ENCODE data around the gene CAB39.

The CAB39 gene

GRCh38 chr2:230671117-230671516 lies 41.5 kb upstream of the CAB39 start:
- Histone ChIP-seq H3K4me3 (ENCODE audit: low read depth in 1 of 5, low read length in 5 of 5) (no peak overlapping the region), H3K4me1 (ENCODE audit: control insufficient read depth in 5 of 5, insufficient read depth in 5 of 5, low read length in 5 of 5) (peaks cover 0 to 31% (median 14%) of the 10 kb centered on the region in 5 donors), H3K9me3 (ENCODE audit: control insufficient read depth in 5 of 5, low read length in 5 of 5) (no peaks in the 10 kb centered on the region), H3K27ac (ENCODE audit: low read depth, low read length) (no peak overlapping the region), H3K36me3 (ENCODE audit: control insufficient read depth in 5 of 5, insufficient read depth in 5 of 5, low read length in 5 of 5) (no peaks in the 10 kb centered on the region), H3K9ac (ENCODE audit: low read length in 5 of 5) (no peak overlapping the region), H3K27me3 (ENCODE audit: control insufficient read depth in 5 of 5, insufficient read depth in 4 of 5, low read length in 5 of 5) (peaks cover 0 to 2% (median 0%) of the 10 kb centered on the region in 5 donors)

- peaks cover 0 to 14% (median 7%) of the 10 kb centered on the region in 5 donors for H3K4me1 ChIP-seq (ENCODE audit: control insufficient read depth in 5 of 5, insufficient read depth in 5 of 5, low read length in 5 of 5)
- H3K27ac ChIP-seq (ENCODE audit: low read depth, low read length) = no peak overlapping the region
- no peak overlapping the region for H3K4me3 ChIP-seq (ENCODE audit: low read depth in 1 of 5, low read length in 5 of 5)
Measured at GRCh38 chr2:230672836-230673235, 39.8 kb upstream of the CAB39 start.

DNA sequence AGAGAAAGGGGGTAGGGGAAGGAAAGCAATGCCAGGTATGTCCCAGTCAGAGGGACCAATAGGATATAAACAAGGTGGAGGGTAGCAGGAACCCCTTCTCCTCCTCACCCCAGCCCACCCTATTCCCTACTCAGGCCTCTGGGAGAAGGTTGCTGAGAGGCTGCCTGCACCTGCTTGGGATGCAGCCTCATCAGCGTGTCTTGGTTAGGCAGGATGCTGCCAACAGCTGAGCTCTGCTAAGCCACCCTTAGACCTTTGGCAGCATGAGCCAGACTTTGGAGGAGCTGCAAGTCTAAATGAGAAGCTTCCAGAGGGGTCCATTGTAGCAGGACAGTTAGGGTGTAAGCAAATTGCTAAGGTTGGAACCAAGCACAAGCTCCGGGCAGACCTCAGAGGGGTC lies 38.2 kb upstream of the CAB39 start:
- H3K27ac ChIP-seq (ENCODE audit: low read depth, low read length) = no peak overlapping the region

More at GRCh38 chr2:230672836-230673235, 39.8 kb upstream of the CAB39 start:
- Histone ChIP-seq H3K27me3 (ENCODE audit: control insufficient read depth in 5 of 5, insufficient read depth in 4 of 5, low read length in 5 of 5) (peaks cover 0 to 2% (median 0%) of the 10 kb centered on the region in 5 donors), H3K9ac (ENCODE audit: low read length in 5 of 5) (no peak overlapping the region), H3K36me3 (ENCODE audit: control insufficient read depth in 5 of 5, insufficient read depth in 5 of 5, low read length in 5 of 5) (no peaks in the 10 kb centered on the region), H3K9me3 (ENCODE audit: control insufficient read depth in 5 of 5, low read length in 5 of 5) (peaks cover 0 to 1% (median 0%) of the 10 kb centered on the region in 5 donors)

GRCh38 chr2:230674966-230675672 lies 37.5 kb upstream of the CAB39 start:
- H3K27ac ChIP-seq (ENCODE audit: low read depth, low read length) = no peak overlapping the region
- no peak overlapping the region for H3K4me3 ChIP-seq (ENCODE audit: low read depth in 1 of 5, low read length in 5 of 5)
- H3K36me3 ChIP-seq (ENCODE audit: control insufficient read depth in 5 of 5, insufficient read depth in 5 of 5, low read length in 5 of 5) = no peaks in the 10 kb centered on the region
- peaks cover 0 to 2% (median 0%) of the 10 kb centered on the region in 5 donors for H3K27me3 ChIP-seq (ENCODE audit: control insufficient read depth in 5 of 5, insufficient read depth in 4 of 5, low read length in 5 of 5)
- H3K4me1 ChIP-seq (ENCODE audit: control insufficient read depth in 5 of 5, insufficient read depth in 5 of 5, low read length in 5 of 5) = no peaks in the 10 kb centered on the region
- H3K9ac ChIP-seq (ENCODE audit: low read length in 5 of 5) = no peak overlapping the region
- peaks cover 0 to 6% (median 4%) of the 10 kb centered on the region in 5 donors for H3K9me3 ChIP-seq (ENCODE audit: control insufficient read depth in 5 of 5, low read length in 5 of 5)

More for the DNA sequence above, 38.2 kb upstream of the CAB39 start:
- Histone ChIP-seq H3K4me1 (ENCODE audit: control insufficient read depth in 5 of 5, insufficient read depth in 5 of 5, low read length in 5 of 5) (no peaks in the 10 kb centered on the region), H3K9ac (ENCODE audit: low read length in 5 of 5) (no peak overlapping the region), H3K4me3 (ENCODE audit: low read depth in 1 of 5, low read length in 5 of 5) (no peak overlapping the region), H3K27me3 (ENCODE audit: control insufficient read depth in 5 of 5, insufficient read depth in 4 of 5, low read length in 5 of 5) (peaks cover 0 to 2% (median 0%) of the 10 kb centered on the region in 5 donors), H3K36me3 (ENCODE audit: control insufficient read depth in 5 of 5, insufficient read depth in 5 of 5, low read length in 5 of 5) (no peaks in the 10 kb centered on the region), H3K9me3 (ENCODE audit: control insufficient read depth in 5 of 5, low read length in 5 of 5) (peaks cover 0 to 6% (median 4%) of the 10 kb centered on the region in 5 donors)

GRCh38 chr2:230676546-230676945 lies 36.1 kb upstream of the CAB39 start:
- Histone ChIP-seq H3K9ac (ENCODE audit: low read length in 5 of 5) (no peak overlapping the region), H3K4me1 (ENCODE audit: control insufficient read depth in 5 of 5, insufficient read depth in 5 of 5, low read length in 5 of 5) (no peaks in the 10 kb centered on the region), H3K36me3 (ENCODE audit: control insufficient read depth in 5 of 5, insufficient read depth in 5 of 5, low read length in 5 of 5) (no peaks in the 10 kb centered on the region), H3K9me3 (ENCODE audit: control insufficient read depth in 5 of 5, low read length in 5 of 5) (peaks cover 0 to 6% (median 4%) of the 10 kb centered on the region in 5 donors), H3K27ac (ENCODE audit: low read depth, low read length) (no peak overlapping the region), H3K27me3 (ENCODE audit: control insufficient read depth in 5 of 5, insufficient read depth in 4 of 5, low read length in 5 of 5) (peaks cover 0 to 5% (median 0%) of the 10 kb centered on the region in 5 donors), H3K4me3 (ENCODE audit: low read depth in 1 of 5, low read length in 5 of 5) (no peak overlapping the region)

- H3K27me3 ChIP-seq (ENCODE audit: control insufficient read depth in 5 of 5, insufficient read depth in 4 of 5, low read length in 5 of 5) = peaks cover 0 to 5% (median 0%) of the 10 kb centered on the region in 5 donors
- no peak overlapping the region for H3K27ac ChIP-seq (ENCODE audit: low read depth, low read length)
- H3K9ac ChIP-seq (ENCODE audit: low read length in 5 of 5) = no peak overlapping the region
- H3K9me3 ChIP-seq (ENCODE audit: control insufficient read depth in 5 of 5, low read length in 5 of 5) = peaks cover 0 to 8% (median 4%) of the 10 kb centered on the region in 5 donors
- no peak overlapping the region for H3K4me3 ChIP-seq (ENCODE audit: low read depth in 1 of 5, low read length in 5 of 5)
- no peaks in the 10 kb centered on the region for H3K4me1 ChIP-seq (ENCODE audit: control insufficient read depth in 5 of 5, insufficient read depth in 5 of 5, low read length in 5 of 5)
- H3K36me3 ChIP-seq (ENCODE audit: control insufficient read depth in 5 of 5, insufficient read depth in 5 of 5, low read length in 5 of 5) = no peaks in the 10 kb centered on the region
Measured at GRCh38 chr2:230677201-230677946, 35.3 kb upstream of the CAB39 start.

DNA sequence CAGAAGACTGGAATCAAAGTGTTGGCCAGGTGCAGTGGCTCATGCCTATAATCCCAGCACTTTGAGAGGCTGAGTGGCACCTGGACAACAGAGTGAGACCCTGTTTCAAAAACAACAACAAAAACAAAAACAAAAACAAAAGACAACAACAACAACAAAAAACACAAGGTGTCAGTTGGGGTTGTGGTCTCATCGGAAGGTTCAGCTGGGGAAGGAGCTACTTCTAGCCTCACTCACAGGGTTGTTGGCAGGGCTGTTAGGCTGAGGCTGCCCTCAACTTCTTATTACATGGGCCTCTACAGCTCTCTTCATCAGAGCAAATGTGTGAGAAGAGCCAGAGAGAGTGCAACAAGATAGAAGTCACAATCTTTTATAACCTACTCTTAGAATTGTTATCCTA lies 34.6 kb upstream of the CAB39 start:
- H3K9me3 ChIP-seq (ENCODE audit: control insufficient read depth in 5 of 5, low read length in 5 of 5) = peaks cover 0 to 11% (median 4%) of the 10 kb centered on the region in 5 donors
- no peak overlapping the region for H3K27ac ChIP-seq (ENCODE audit: low read depth, low read length)
- no peaks in the 10 kb centered on the region for H3K4me1 ChIP-seq (ENCODE audit: control insufficient read depth in 5 of 5, insufficient read depth in 5 of 5, low read length in 5 of 5)
- H3K36me3 ChIP-seq (ENCODE audit: control insufficient read depth in 5 of 5, insufficient read depth in 5 of 5, low read length in 5 of 5) = no peaks in the 10 kb centered on the region
- H3K27me3 ChIP-seq (ENCODE audit: control insufficient read depth in 5 of 5, insufficient read depth in 4 of 5, low read length in 5 of 5) = peaks cover 0 to 5% (median 0%) of the 10 kb centered on the region in 5 donors
- no peak overlapping the region for H3K9ac ChIP-seq (ENCODE audit: low read length in 5 of 5)
- no peak overlapping the region for H3K4me3 ChIP-seq (ENCODE audit: low read depth in 1 of 5, low read length in 5 of 5)

GRCh38 chr2:230678451-230678850 lies 34.2 kb upstream of the CAB39 start:
- Histone ChIP-seq H3K36me3 (ENCODE audit: control insufficient read depth in 5 of 5, insufficient read depth in 5 of 5, low read length in 5 of 5) (no peaks in the 10 kb centered on the region), H3K9ac (ENCODE audit: low read length in 5 of 5) (no peak overlapping the region), H3K9me3 (ENCODE audit: control insufficient read depth in 5 of 5, low read length in 5 of 5) (peaks cover 0 to 11% (median 4%) of the 10 kb centered on the region in 5 donors), H3K27me3 (ENCODE audit: control insufficient read depth in 5 of 5, insufficient read depth in 4 of 5, low read length in 5 of 5) (peaks cover 0 to 5% (median 0%) of the 10 kb centered on the region in 5 donors), H3K27ac (ENCODE audit: low read depth, low read length) (no peak overlapping the region), H3K4me3 (ENCODE audit: low read depth in 1 of 5, low read length in 5 of 5) (no peak overlapping the region), H3K4me1 (ENCODE audit: control insufficient read depth in 5 of 5, insufficient read depth in 5 of 5, low read length in 5 of 5) (no peaks in the 10 kb centered on the region)

DNA sequence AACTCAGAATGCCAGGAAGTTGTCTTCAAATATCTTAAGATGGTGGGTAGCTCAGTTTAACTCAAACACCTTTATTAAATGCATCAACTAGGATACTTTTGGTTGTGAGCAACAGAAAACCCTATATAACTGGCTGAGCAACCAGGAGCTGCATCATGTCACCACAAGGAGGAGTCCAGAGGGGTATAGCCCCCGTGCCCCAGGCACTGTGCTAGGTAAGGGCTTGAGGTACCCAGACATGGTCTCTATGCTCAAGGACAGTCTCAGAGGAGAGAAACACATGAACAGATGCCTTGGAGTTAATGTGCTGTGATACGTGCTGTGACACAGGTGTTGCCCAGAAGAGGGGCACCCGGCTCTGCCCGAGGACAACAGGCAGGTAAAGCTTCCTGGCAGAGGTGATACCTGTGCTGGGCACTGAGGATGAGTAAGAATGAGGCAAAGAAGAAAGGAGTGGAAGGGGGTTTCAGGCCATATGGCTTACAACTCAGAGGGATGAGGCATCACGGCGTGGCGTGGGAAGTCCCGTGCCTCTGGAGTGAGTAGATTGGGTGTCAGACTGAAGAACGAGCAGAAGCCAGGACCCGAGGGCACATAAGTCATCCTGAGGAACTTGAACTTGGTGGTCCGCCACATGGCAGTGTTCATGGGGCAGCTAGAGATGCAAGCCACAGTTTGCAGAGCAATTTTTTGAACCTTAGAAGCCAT lies 32.0 kb upstream of the CAB39 start:
- H3K4me1 ChIP-seq (ENCODE audit: control insufficient read depth in 5 of 5, insufficient read depth in 5 of 5, low read length in 5 of 5) = no peaks in the 10 kb centered on the region
- no peak overlapping the region for H3K9ac ChIP-seq (ENCODE audit: low read length in 5 of 5)
- peaks cover 0 to 3% (median 0%) of the 10 kb centered on the region in 5 donors for H3K27me3 ChIP-seq (ENCODE audit: control insufficient read depth in 5 of 5, insufficient read depth in 4 of 5, low read length in 5 of 5)
- H3K36me3 ChIP-seq (ENCODE audit: control insufficient read depth in 5 of 5, insufficient read depth in 5 of 5, low read length in 5 of 5) = no peaks in the 10 kb centered on the region
- H3K27ac ChIP-seq (ENCODE audit: low read depth, low read length) = no peak overlapping the region
- no peak overlapping the region for H3K4me3 ChIP-seq (ENCODE audit: low read depth in 1 of 5, low read length in 5 of 5)
- H3K9me3 ChIP-seq (ENCODE audit: control insufficient read depth in 5 of 5, low read length in 5 of 5) = peaks cover 0 to 11% (median 4%) of the 10 kb centered on the region in 5 donors

Data from subcutaneous abdominal adipose tissue (tissue), 5 donors.